H1 (cell line): ENCODE measurements around the gene CHST8.

ENCODE experiments used
- BACH1 ChIP-seq: IDR thresholded peaks from 2 replicates; pipeline ENCODE4 v1.6.1; 2012; ENCODE audit warnings: low read length, improper control_type of control experiment
- CBX8 ChIP-seq: fragments of 300-800, 300-1000 bp; sonication (generic); IDR thresholded peaks from 2 replicates; pipeline ENCODE4 v1.7.1; 2016; ENCODE audit warnings: low read depth, low read length, borderline replicate concordance
- CTCF ChIP-seq, 3 experiments: IDR thresholded peaks; 1 replicate in 2 of 3; 2 replicates in 1 of 3; pipeline versions ENCODE4 v1.5.1 to v1.6.1; 2011; ENCODE audit warnings: low read length in 3 of 3, mild to moderate bottlenecking in 3 of 3, inconsistent platforms in 2 of 3, low read depth in 1 of 3, moderate library complexity in 1 of 3; ENCODE audit not compliant: insufficient read depth in 1 of 3; ENCODE audit errors: control extremely low read depth in 1 of 3
- EP300 ChIP-seq, 2 experiments: IDR thresholded peaks; 1 replicate in 1 of 2; 2 replicates in 1 of 2; pipeline ENCODE4 v1.6.1; 2011 to 2012; ENCODE audit warnings: low read depth in 2 of 2, low read length in 2 of 2, mild to moderate bottlenecking in 2 of 2, borderline replicate concordance in 1 of 2, inconsistent platforms in 1 of 2, moderate library complexity in 1 of 2
- HDAC6 ChIP-seq: IDR thresholded peaks from one replicate; pipeline ENCODE4 v1.7.1; 2012; ENCODE audit warnings: low read depth, mild to moderate bottlenecking, inconsistent platforms, low read length, moderate library complexity
- JUND ChIP-seq: IDR thresholded peaks from 2 replicates; pipeline ENCODE4 v1.6.1; 2011; ENCODE audit warnings: mild to moderate bottlenecking, improper control_type of control experiment, low read length
- POLR2A ChIP-seq, 2 experiments: IDR thresholded peaks; 1 replicate in 1 of 2; 2 replicates in 1 of 2; pipeline ENCODE4 v1.6.1; 2011; ENCODE audit warnings: low read depth in 2 of 2, low read length in 2 of 2, mild to moderate bottlenecking in 2 of 2; ENCODE audit errors: control extremely low read depth in 1 of 2
- POLR2AphosphoS5 ChIP-seq: IDR thresholded peaks from 2 replicates; pipeline ENCODE4 v1.6.1; 2011; ENCODE audit warnings: low read depth, low read length
- RXRA ChIP-seq: IDR thresholded peaks from 2 replicates; pipeline ENCODE4 v1.6.1; 2011; ENCODE audit warnings: low read depth, mild to moderate bottlenecking, low read length, moderate library complexity; ENCODE audit not compliant: insufficient read depth
- YY1 ChIP-seq: IDR thresholded peaks from 2 replicates; pipeline ENCODE4 v1.6.1; 2011; ENCODE audit warnings: low read depth, mild to moderate bottlenecking, low read length

GRCh38 chr19:33702606-33703437 is 81.1 kb downstream of the CHST8 start:
- no peak for TF ChIP-seq CTCF (IDR thresholded peaks at IDR 0.05; ENCODE audit: control extremely low read depth in 1 of 3, insufficient read depth in 1 of 3, low read depth in 1 of 3, low read length in 3 of 3)
- no peak for TF ChIP-seq POLR2AphosphoS5
- no peak for TF ChIP-seq EP300 (IDR thresholded peaks at IDR 0.05; ENCODE audit: borderline replicate concordance in 1 of 2, low read depth in 2 of 2, low read length in 2 of 2)
- no peak for TF ChIP-seq POLR2A (IDR thresholded peaks at IDR 0.05; ENCODE audit: control extremely low read depth in 1 of 2, low read depth in 2 of 2, low read length in 2 of 2)
- no peak for TF ChIP-seq JUND
- TF ChIP-seq CBX8: no peak
- no peak for TF ChIP-seq YY1
- no peak for TF ChIP-seq BACH1
- no peak for TF ChIP-seq RXRA
- no peak for TF ChIP-seq HDAC6
